Measurements from ENCODE around the gene YLPM1. TPM values are rescaled to one million over a fixed set of nuclear protein-coding genes. Genes with fewer than 3 reads are reported as not detected.

The YLPM1 gene
- total and polyA plus RNA-seq, 12 donors, result 8.4 to 45.9 (median 36.3) TPM

GRCh38 chr14:74882103-74882920 lies 119.2 kb downstream of the YLPM1 start:
- intact Hi-C loops (cut with DNase I), result no loop called here
- H3K36me3 ChIP-seq, result peaks cover 0 to 31% (median 4%) of the 10 kb centered on the region in 9 donors
- no peaks in the 10 kb centered on the region for H3K27me3 ChIP-seq
- peak overlapping the region; percentile 69 to 99 (median 92) for H3K4me3 ChIP-seq
- H3K27ac ChIP-seq, result peak overlapping the region; percentile 64 to 99 (median 94)
- H3K9me3 ChIP-seq, result no peaks in the 10 kb centered on the region
- 1% methylated on average over 49 of the region's 49 CpGs for WGBS, 2 donors
- peaks cover 18 to 57% (median 48%) of the 10 kb centered on the region in 9 donors for H3K4me1 ChIP-seq
- TF ChIP-seq CTCF (IDR thresholded peaks at IDR 0.05), result no peak
- ATAC-seq (peak; percentile 18 to 70 (median 56)), DNase-seq (peak; percentile 39 to 40)

Other genes with a start within 250 kb of the YLPM1 start
- gene LTBP2, start 151.1 kb upstream of the YLPM1 start, total RNA-seq, result 10 to 100 TPM in 9 of 10 donors, 1 to 10 TPM in 1; 7.1 to 50.3 (median 18.5) TPM
- 1 to 10 TPM; 3.5 TPM for gene LTBP2, start 151.1 kb upstream of the YLPM1 start, polyA plus RNA-seq
- gene AREL1, start 50.2 kb upstream of the YLPM1 start, total RNA-seq, result 10 to 100 TPM; 18.1 to 27.2 (median 20.9) TPM
- gene AREL1, start 50.2 kb upstream of the YLPM1 start, polyA plus RNA-seq, result 1 to 10 TPM; 8.8 to 8.9 TPM
- gene FCF1, start 50.2 kb upstream of the YLPM1 start, total RNA-seq, result 10 to 100 TPM; 31.7 to 45.5 (median 37.2) TPM
- gene FCF1, start 50.2 kb upstream of the YLPM1 start, polyA plus RNA-seq, result 10 to 100 TPM in 1 of 2 donors, 1 to 10 TPM in 1; 3.4 to 20.8 TPM
- not detected for gene PROX2, start 112.8 kb downstream of the YLPM1 start, total RNA-seq
- gene PROX2, start 112.8 kb downstream of the YLPM1 start, polyA plus RNA-seq, result not detected
- 100 to 1,000 TPM; 179 to 273 (median 227) TPM for gene DLST, start 118.6 kb downstream of the YLPM1 start, total RNA-seq
- 10 to 100 TPM; 52.5 to 96.0 TPM for gene DLST, start 118.6 kb downstream of the YLPM1 start, polyA plus RNA-seq
- 10 to 100 TPM; 14.5 to 27.0 (median 21.9) TPM for gene RPS6KL1, start 159.9 kb downstream of the YLPM1 start, total RNA-seq
- gene RPS6KL1, start 159.9 kb downstream of the YLPM1 start, polyA plus RNA-seq, result 10 to 100 TPM; 10.3 to 27.1 TPM
- 10 to 100 TPM in 1 of 10 donors, 1 to 10 TPM in 9; 2.1 to 22.5 (median 6.1) TPM for gene PGF, start 192.3 kb downstream of the YLPM1 start, total RNA-seq
- 10 to 100 TPM in 1 of 2 donors, 1 to 10 TPM in 1; 6.8 to 12.2 TPM for gene PGF, start 192.3 kb downstream of the YLPM1 start, polyA plus RNA-seq
- 10 to 100 TPM; 25.9 to 44.5 (median 31.5) TPM for gene EIF2B2, start 239.6 kb downstream of the YLPM1 start, total RNA-seq
- gene EIF2B2, start 239.6 kb downstream of the YLPM1 start, polyA plus RNA-seq, result 10 to 100 TPM; 14.3 to 60.4 TPM

Measured in heart right ventricle (tissue), 16 donors.